HG03064 (cell line): ENCODE results near the gene SFXN5.
A peak's percentile ranks its signal among the peaks of the same experiment; 100 is the strongest.
"Not testable (repeated sequence)": the region's sequence is repeated elsewhere in the genome, so short reads cannot be mapped to it uniquely, and the experiment has no call there.

ENCODE experiments used
- ATAC-seq: cut with Tn5 transposase; IDR thresholded peaks from one replicate; pipeline ENCODE4 v1.9.1; 2021; ENCODE audit warnings: low read depth; ENCODE audit not compliant: unreplicated experiment

SFXN5 gene

GRCh38 chr2:72915907-72916742, 155.4 kb downstream of the SFXN5 start:
- peak; percentile 47 for ATAC-seq

- no peak for ATAC-seq
Measured at GRCh38 chr2:72915320-72915906, 156.1 kb downstream of the SFXN5 start.

DNA sequence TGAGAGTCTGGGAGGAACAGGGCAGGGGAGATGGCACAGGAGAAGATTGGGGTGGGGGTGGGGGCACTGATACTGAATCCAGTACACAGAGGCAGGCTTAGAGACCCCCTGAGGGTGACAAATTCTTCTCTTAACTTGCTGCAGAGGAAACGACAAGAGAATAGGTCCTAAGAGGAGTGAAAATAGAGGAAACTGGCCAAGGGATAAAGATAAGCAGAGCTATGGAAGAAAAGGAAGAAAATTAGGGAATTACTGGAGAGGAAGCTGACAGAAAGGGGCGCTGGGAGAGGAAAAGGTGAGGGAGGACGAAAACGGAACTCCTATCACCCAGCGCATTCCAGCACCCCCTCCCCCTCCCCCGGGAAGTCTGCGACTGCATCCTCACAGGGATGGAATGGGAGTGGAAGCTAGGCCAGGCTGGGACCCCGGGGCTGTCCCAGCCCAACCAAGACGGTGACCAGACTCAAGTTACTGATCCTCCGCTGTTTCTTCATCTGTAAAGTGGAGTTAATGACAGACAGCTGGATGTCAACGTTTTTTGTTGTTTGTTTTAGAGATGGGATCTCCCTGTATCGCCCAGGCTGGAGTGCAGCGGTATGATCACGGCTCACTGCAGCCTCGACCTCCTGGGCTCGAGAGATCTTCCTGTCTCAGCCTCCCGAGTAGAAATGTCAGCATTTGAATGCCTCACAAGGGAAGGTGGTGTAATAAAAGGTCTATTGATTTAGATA, 156.8 kb downstream of the SFXN5 start:
- ATAC-seq: no peak

DNA sequence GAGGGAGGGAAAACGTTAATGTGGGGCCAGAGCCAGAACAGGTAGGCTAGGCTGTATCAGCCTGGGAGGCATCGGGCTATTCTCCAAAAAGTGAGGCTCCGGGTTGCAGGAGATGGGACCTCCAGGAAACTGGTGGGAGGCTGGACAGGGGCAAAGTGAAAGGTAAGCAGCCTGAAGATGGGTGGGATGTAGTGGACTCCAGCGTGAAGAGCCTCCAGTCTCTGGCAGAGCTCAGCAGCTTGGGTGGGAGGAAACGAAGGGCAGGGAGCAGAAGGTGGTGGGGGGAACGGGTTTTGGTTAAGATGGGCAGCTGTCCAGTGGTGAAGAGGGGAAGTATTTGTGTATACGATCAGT, 157.3 kb downstream of the SFXN5 start:
- no peak for ATAC-seq

- no peak for ATAC-seq
Measured at GRCh38 chr2:72913486-72914205, 157.9 kb downstream of the SFXN5 start.

- no peak for ATAC-seq
Measured at GRCh38 chr2:72911256-72911655, 160.3 kb downstream of the SFXN5 start.

GRCh38 chr2:72908741-72909140, 162.8 kb downstream of the SFXN5 start:
- no peak for ATAC-seq

DNA sequence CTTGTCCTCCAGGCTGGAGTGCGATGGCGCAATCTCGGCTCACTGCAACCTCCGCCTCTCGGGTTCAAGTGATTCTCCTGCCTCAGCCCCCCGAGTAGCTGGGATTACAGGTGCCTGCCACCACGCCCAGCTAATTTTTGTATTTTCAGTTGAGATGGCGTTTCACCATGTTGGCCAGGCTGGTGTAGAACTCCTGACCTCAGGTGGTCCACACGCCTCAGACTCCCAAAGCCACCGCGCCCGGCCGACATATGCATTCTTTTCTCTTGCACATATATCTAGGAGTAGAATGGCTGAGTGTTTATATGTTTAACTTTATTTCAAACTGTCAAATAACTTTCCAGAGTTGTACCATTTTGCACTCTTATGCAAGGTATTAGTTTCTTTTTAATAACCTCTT, 164.1 kb downstream of the SFXN5 start:
- not testable (repeated sequence) for ATAC-seq

GRCh38 chr2:72901426-72901825, 170.1 kb downstream of the SFXN5 start:
- no peak for ATAC-seq

DNA sequence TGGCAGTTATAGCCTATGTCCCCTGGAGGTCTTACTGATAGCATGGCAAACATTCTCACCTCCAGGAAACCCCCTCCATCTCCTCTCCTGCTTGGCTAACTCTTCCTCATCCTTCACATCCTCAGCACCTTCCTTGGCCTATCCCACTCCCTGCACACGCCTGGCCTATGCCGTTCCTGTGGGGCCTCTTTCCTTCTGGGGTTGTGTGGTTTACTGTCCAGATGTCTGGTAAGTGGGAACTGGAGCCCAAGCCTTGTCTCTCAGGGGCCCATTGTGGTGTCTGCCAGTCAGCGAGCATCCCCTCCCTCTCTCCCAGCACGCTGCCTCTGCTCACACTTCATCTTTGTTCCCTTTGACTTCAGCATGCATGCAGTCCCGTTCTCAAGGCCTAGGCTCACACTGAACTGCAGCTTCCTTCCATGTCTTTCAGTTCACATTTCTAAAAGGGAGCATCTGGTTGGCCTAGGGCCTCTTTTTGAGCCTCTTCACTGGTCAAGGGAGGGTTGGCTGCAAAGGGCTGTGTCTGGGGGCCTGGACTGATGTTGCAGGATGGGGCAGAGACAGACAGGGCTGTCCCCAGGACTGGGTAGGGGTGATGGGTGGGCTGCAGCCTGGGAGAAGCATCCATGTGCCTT, 171.2 kb downstream of the SFXN5 start:
- no peak for ATAC-seq

DNA sequence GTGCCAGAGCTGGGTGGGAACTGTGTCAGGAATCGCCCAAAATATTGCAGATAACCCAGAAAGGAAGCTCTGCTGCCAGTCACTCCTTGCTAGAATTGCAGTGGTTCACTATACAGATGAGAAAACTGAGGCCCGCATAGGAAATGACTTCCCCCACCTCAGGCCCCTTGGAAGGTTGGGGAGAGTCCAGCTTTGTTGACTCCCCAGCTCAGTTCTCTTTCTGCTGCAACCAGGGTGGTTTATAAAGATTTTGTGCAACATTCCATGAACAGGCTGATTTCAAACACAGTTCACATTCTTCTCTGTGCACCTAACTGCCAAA, 173.0 kb downstream of the SFXN5 start:
- ATAC-seq: no peak

- ATAC-seq: no peak
Measured at GRCh38 chr2:72897785-72898584, 173.5 kb downstream of the SFXN5 start.

GRCh38 chr2:72896446-72896845, 175.1 kb downstream of the SFXN5 start:
- no peak for ATAC-seq

DNA sequence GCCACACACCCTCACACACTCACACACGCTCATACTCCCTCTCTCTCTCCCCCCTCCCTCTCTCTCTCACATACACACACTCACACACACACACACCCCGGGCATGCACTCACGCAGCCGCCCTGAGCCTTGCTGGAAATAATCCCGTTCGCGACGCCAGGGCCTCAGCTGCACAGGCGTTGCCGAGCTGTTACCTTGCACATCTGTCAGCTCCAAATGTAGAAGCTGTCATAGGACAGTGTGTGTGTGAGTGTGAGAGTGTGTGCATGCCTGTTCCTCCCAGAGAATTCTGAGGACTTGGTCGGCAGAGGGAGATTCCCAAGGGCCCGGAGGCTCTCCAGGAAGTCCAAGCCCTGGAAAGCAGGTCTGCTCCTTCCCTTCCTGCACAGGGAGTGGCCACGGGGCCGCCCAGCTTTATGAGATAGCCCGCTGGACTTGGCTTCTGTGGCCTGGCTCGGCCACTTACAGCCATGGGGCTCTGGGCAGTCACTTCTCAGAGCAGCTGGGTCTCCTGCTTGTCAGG, 175.7 kb downstream of the SFXN5 start:
- ATAC-seq: no peak

GRCh38 chr2:72895154-72895553, 176.4 kb downstream of the SFXN5 start:
- ATAC-seq: no peak

- no peak for ATAC-seq
Measured at GRCh38 chr2:72894514-72894913, 177.0 kb downstream of the SFXN5 start.

GRCh38 chr2:72893594-72894319, 177.8 kb downstream of the SFXN5 start:
- ATAC-seq: peak; percentile 54

DNA sequence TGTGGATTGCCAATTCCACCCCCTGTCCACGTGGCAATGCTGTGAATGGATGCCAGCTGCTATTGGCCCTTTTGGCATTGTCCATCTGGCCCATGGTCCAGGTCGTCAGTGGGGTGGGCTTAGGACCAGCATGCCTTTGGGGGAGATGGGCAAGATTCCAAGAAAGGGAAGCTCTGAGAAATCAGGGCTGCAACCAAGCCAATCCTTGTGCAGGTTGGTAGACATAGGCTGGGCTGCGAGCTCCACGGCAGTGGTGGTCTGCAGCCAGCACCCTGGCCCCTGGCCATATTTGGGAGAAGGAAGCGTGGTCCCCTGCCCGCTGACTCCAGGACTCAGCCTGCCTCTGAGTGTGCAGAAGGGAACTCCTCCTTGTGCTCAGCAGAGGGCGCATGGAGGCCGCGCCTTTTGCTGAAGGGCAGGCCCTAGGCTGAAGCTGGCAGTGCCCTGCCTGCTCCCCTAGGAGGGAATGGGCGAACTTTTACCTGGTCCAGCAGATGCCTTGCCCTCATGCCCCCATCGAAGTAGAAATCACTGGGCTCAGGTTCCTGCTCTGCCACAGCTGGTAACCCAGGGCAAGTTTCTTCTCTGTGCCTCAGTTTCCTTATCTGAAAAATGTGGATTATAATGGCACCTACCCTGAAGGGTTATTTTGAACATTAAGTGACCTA, 178.9 kb downstream of the SFXN5 start:
- ATAC-seq: peak; percentile 52
